GM21825 (cell line): ENCODE measurements around the gene PPP1R14D.
A peak's percentile ranks its signal among the peaks of the same experiment; 100 is the strongest.
"Not testable (repeated sequence)": the region's sequence is repeated elsewhere in the genome, so short reads cannot be mapped to it uniquely, and the experiment has no call there.

Experiments
- ATAC-seq: cut with Tn5 transposase; IDR thresholded peaks from one replicate; pipeline ENCODE4 v1.9.1; 2021; ENCODE audit warnings: mild to moderate bottlenecking, moderate library complexity; ENCODE audit not compliant: unreplicated experiment

Gene PPP1R14D, protein sequence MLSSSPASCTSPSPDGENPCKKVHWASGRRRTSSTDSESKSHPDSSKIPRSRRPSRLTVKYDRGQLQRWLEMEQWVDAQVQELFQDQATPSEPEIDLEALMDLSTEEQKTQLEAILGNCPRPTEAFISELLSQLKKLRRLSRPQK

GRCh38 chr15:40828447-40829036 lies at the start of gene PPP1R14D:
Gene PPP1R14D, minus strand, starts transcription at chr15:40828708. Its CDS starts 67 bp downstream, at chr15:40828641.
- ATAC-seq, result no peak

- ATAC-seq, result no peak
Observed at GRCh38 chr15:40877694-40878093, 49.2 kb upstream of the PPP1R14D start.

- ATAC-seq, result no peak
Observed at GRCh38 chr15:40875991-40876730, 47.7 kb upstream of the PPP1R14D start.

DNA sequence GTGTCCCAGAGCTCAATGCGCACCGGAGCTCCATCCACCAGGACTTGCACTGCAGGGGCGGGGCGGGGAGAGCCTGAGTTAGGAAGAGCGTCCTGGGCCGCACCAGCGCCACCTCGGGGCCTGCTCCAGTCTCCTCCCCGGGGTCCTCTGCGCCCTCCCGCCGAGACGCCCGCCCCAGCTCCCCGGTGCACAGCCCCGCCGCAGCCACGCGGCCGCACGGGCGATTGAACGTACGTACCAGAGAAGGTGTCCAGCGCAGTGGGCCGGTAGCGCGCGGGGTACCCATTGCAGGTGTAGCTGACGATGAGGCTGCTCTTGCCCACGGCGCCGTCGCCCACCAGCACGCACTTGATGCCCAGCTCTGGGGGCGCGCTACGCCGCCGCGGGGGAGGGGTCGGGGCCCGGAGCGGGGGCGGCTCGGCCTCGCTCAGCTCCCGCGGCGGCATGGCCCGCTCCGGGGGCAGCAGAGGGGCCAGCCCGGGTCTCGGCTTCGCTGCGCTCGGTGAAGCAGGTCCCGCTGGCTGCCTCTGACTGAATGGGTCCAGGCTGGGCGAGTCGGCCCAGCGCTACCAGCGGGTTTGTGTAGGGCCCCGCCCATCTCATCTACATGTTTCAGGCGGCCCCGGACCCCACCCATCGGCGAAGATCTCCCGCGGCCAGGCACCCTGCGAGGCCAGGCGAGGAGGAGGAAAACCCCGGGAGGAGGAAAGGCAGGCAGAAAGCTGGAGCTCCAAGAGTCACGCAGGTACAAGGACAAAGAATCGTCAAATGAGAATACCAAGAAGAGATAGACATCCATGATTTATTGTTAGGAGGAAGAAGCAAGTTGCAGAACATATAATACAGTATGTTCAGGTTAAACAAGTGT lies 45.4 kb upstream of the PPP1R14D start, which contains the start of gene RHOV:
Gene RHOV, minus strand, starts transcription at position 541 of the 868 bp plus-strand sequence. Its CDS starts 95 bp downstream, at position 446.
- no peak for ATAC-seq

DNA sequence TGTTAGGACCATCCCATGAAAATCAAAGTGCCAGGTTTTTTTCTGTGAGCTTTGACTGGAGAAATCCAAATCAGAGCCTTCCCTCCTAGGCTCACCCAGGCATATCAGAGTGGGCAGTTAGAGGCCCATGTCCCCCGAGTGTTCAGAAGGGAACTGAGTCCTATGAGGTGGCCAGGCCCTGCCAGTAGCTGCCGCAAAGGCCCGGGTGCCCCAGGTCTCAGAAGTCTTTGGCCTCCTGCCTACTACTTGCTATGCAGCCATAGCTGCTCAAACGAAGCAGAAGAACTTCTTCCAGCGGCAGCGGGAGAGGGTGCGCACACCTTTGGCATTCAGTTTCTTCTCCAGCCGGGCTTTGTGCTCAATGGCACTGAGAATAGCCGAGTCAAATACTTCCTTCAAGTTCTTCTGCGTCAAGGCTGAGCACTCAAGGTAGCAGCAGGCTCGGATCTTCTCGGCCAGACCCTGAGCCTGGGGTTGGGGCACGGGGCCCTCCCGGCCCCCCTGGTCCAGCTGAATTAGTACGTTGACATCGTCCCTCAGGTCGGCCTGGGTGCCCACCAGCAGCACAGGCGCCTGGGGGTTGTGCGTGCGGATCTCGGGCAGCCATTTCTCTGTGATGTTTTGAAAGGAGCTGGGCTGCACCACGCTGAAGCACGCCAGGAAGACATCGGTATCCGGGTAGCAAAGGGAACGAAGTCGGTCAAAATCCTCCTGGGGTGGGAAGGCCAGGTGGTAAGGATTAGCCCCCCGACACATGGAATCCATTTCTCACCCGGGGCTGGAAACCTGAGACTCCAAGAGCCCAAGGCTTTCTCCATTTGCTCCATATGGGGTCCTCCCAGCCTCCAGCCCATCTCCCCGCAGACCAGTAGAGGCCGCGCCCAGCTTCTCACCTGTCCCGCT lies 44.5 kb upstream of the PPP1R14D start:
- no peak for ATAC-seq

- no peak for ATAC-seq
Observed at GRCh38 chr15:40871749-40872617, 43.5 kb upstream of the PPP1R14D start.

DNA sequence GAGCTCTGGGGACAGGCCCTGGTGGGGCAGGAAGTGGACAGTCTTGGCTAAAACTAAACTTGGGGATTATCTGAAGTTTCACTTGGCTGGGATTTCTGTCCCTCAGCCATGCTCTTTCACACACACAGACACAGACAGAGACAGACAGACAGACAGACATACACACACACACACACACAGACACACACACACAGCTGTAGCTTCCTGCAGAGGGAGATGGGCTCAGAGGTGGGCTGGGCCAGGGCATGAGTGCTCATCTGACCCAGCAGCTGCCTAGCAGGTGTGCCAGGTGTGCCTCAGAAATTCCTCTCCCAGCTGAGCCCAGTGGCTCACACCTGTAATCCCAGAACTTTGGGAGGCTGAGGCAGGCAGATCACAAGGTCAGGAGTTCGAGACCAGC lies 42.2 kb upstream of the PPP1R14D start:
- no peak for ATAC-seq

DNA sequence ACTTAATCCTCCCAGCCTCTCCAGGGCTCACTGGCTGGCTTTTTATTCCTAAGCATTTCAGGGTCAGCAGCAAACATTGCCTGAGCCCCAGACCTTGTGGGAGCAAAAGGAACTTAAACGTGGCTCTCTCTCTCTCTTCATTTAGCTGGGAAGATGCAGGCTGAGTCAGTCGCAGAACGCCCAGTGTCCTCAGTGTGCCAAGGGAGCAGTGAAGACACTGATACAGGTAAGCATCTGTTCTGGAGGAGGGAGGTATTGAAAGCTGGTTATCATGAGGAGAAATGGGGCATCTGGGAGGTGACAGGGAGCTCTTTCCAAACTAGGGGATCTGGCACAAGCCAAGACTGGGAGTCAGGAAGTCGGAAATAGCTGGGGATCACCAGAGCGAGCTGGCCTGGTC lies 41.2 kb upstream of the PPP1R14D start:
- ATAC-seq, result no peak

DNA sequence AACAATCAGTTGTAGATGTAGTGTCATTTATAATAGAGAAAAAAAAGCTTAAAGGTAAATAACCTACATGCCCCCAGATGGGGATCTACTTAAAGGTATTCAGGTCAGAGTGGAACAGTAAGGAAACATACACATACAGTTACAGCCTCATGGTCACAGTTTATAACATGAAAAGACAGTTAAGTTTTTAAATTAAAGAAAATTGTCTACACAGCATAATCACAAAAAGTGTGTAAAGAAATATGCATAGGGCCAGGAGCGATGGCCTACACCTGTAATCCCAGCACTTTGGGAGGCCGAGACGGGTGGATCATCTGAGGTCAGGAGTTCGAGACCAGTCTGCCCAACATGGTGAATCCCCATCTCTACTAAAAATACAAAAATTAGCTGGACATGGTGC lies 38.7 kb upstream of the PPP1R14D start:
- ATAC-seq, result no peak

DNA sequence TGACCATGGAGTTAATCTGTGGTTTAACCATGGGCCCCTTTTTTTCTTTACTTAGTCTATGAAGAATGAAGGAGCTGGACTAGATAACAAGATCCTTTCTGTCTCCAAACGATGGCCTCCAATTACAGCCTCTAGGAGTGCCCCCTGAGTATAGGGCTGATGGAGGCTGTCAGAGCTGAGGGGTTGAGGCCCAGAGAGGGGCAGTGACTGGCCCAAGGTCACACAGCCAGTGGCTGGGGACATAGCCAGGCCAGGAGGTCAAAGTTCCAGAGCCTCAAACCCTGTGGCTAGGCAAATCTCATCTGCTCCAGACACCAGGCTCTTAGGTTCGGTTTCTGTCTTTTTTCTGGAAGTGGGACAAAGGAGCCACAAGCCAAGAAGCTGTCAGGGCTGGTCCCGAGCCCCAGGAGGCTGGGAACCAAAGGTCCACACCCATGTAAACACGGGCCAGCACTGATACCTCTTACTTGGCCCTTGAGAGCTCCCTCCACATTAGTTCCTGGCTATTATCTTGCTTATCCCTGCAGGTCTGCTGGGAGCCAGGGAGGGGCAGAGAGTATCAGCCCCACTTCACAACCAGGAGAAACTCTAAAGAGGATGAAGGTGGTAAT lies 35.3 kb upstream of the PPP1R14D start:
- no peak for ATAC-seq

DNA sequence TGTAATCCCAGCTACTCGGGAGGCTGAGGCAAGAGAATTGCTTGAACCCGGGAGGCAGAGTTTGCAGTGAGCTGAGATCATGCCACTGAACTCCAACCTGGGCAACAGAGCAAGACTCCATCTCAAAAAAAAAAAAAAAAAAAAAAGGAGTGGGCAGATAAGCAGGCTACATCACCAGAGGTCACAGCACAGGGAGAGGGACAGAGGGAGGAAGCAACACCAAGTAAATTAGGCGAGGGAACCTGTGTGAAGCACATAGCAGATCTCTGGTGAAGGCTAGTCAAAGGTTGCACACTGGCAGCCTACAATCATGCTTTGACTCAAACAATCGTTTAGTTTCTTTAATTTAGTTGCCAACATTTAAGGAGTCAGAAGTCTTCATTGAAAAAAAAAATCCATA lies 32.6 kb upstream of the PPP1R14D start:
- ATAC-seq, result not testable (repeated sequence)

- peak; percentile 57 for ATAC-seq
Observed at GRCh38 chr15:40859206-40859851, 30.8 kb upstream of the PPP1R14D start.

DNA sequence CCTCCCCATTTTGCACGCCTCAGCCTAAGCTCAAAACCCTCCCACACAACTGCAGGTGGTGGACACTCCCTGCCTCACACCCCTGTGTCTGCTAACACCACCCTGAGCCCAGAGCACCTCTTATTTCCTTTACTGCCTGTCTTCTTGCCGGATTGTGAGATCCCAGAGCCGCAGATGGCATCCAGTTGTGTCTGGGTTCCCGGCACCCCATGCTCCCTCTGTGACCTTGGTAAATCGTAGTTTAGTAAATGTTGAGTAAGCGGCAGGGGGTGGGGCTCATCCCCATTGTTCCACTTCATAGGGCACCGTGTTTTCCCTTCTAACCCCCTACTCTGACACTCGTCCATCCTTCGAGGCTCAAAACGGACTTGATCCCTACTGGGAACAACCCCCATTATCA lies 30.2 kb upstream of the PPP1R14D start:
- no peak for ATAC-seq

DNA sequence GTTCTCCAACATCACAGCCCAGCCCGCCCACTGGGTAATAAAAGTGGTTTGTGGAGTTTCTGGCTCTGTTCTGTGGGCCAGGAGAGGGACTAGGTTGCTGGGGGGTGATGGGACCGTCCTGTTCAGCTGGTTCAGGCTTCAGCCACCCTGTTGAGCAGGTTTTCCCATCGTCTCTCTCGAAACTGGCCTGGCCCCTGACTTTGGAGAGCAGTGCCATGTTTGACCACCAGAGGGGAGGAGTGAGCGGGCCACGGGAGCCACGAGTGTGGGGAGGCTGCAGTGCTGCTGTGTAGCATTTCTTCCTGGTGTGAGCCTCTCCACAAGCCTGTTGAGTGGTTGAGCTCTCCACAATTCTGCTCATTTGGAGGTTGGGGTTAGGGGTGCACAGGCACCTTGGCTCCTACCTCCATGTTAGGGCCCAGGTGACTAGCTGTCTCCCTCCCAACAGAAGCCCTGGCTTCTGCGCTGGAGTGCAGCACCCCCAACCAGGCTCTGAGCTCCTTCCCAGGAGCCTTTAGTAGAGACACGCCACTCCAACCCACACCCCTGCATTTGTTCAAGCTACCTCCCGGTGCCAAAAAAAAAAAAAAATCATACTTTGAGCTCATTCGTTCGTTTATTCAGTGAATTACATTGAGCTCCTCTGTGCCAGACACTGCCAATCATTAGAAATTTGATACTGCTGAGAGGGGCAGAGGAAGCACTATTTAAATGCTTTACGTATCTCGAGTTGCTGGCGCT lies 29.3 kb upstream of the PPP1R14D start:
- peak; percentile 46 for ATAC-seq

- ATAC-seq, result no peak
Observed at GRCh38 chr15:40856746-40857145, 28.2 kb upstream of the PPP1R14D start.

DNA sequence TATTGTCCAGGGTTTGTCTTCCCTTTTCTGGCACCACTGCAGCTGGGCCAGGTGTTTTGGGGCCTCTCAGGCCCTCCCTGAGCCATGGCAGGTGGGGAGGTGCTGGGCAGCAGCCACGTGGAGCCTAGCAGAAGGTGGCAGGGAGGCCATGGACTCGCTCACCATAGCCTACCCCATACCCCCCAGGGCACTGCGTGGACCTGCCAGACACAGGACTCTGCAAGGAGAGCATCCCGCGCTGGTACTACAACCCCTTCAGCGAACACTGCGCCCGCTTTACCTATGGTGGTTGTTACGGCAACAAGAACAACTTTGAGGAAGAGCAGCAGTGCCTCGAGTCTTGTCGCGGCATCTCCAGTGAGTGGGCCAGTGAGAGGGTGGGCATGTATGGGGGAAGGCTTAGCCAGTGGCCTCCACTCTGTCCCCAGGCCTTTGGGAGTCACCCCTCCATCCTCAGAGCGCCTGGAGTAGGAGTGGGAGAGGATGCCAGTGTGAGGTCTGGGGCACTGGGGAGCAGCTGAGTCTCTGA lies 27.3 kb upstream of the PPP1R14D start:
- no peak for ATAC-seq

- ATAC-seq, result no peak
Observed at GRCh38 chr15:40854161-40854560, 25.7 kb upstream of the PPP1R14D start.
